SK-N-MC (cell line): ENCODE results near the gene MINDY4.

Source experiments
- EZH2 ChIP-seq: fragments of 200-600 bp; sonication (generic); IDR thresholded peaks from one replicate; pipeline ENCODE4 v1.6.1; 2017; ENCODE audit warnings: antibody characterized with exemption
- POLR2AphosphoS5 ChIP-seq: IDR thresholded peaks from 2 replicates; pipeline ENCODE4 v1.6.1; 2012; ENCODE audit warnings: mild to moderate bottlenecking, low read depth, low read length, borderline replicate concordance

- TF ChIP-seq POLR2AphosphoS5 (no peak), EZH2 (no peak)
Observed at GRCh38 chr7:30729642-30730041, 41.6 kb upstream of the MINDY4 start.
